ENCODE results near the gene PRRG3.

Gene PRRG3

DNA sequence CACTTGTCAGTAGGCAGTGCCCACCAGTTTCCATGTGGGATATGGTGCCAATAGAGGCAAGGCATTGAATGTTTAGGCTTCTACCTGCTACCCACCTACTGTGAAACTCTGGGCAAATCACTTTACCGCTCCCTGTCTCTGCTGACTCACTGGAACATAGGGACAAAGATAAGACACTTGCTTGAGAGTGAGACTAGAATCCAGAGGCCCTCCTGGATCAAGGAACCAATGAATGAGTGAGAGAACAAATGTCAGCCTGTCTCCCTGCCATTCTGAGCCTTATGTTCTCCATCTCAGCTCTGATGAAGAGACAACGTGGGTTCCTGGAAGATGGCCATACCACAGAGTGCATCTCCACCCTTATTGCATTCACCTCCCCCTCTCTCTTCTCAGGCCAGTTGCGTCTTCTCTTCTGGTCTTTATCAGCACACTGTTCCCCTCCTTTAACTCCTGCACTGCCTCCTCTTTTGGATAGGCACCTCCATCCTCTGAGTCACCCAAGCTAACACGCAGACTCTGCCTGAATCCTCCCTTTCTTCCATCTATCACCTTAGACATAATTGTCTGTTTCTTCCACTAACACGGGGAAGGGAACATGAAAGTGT lies 15.4 kb upstream of the PRRG3 start:
- no peaks in the 10 kb centered on the region for H3K9me3 ChIP-seq (replicated peaks; ENCODE audit: insufficient read depth, low read length)

DNA sequence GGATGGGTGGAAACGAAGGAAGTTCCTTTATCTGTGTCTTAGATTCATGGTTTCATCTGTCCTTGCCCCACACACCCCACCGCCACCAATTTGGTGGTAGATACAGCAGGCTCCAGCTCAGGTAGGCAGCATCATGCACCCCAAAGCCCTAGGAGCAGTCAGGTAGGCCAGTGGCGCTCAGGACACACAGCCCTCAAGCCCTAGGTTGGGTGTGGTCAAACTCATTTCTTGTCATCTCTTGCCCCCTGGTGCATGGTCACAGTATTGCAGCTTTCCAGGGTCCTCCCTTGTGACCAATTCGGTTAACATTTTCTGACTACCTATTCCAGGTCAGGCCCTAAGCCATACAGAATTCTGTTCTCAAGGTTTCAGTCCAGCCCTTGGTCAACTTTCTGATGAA lies 14.5 kb upstream of the PRRG3 start:
- H3K9me3 ChIP-seq (replicated peaks; ENCODE audit: insufficient read depth, low read length), result no peaks in the 10 kb centered on the region

More for the DNA sequence above, 15.4 kb upstream of the PRRG3 start:
- TF ChIP-seq EZH2phosphoT487 (IDR thresholded peaks at IDR 0.05; ENCODE audit: low read length) (no peak), EZH2 (optimal IDR thresholded peaks at IDR 0.05; ENCODE audit: low read depth, low read length) (no peak)
- TF ChIP-seq, protein P1, sequence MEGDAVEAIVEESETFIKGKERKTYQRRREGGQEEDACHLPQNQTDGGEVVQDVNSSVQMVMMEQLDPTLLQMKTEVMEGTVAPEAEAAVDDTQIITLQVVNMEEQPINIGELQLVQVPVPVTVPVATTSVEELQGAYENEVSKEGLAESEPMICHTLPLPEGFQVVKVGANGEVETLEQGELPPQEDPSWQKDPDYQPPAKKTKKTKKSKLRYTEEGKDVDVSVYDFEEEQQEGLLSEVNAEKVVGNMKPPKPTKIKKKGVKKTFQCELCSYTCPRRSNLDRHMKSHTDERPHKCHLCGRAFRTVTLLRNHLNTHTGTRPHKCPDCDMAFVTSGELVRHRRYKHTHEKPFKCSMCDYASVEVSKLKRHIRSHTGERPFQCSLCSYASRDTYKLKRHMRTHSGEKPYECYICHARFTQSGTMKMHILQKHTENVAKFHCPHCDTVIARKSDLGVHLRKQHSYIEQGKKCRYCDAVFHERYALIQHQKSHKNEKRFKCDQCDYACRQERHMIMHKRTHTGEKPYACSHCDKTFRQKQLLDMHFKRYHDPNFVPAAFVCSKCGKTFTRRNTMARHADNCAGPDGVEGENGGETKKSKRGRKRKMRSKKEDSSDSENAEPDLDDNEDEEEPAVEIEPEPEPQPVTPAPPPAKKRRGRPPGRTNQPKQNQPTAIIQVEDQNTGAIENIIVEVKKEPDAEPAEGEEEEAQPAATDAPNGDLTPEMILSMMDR (IDR thresholded peaks at IDR 0.05; ENCODE audit: low read length), result no peak
- Histone ChIP-seq H3K79me2 (ENCODE audit: low read length) (no peaks in the 10 kb centered on the region), H2AFZ (ENCODE audit: low read length) (no peak overlapping the region), H3K27me3 (replicated peaks; ENCODE audit: insufficient read depth, low read length) (no peaks in the 10 kb centered on the region), H3K4me3 (ENCODE audit: low read length) (no peak overlapping the region), H3K4me1 (ENCODE audit: low read length) (no peaks in the 10 kb centered on the region), H3K9ac (ENCODE audit: low read length) (no peak overlapping the region), H3K27ac (ENCODE audit: low read length) (no peak overlapping the region), H3F3A (ENCODE audit: insufficient read depth, low read length) (no peaks in the 10 kb centered on the region), H3K36me3 (replicated peaks; ENCODE audit: insufficient read depth, low read length) (no peaks in the 10 kb centered on the region), H4K20me1 (ENCODE audit: insufficient read depth, low read length) (no peaks in the 10 kb centered on the region), H3K9me2 (replicated peaks; ENCODE audit: insufficient read depth, low read length) (no peaks in the 10 kb centered on the region), H3K4me2 (ENCODE audit: low read depth, low read length) (no peak overlapping the region)
- no peak for DNase-seq

DNA sequence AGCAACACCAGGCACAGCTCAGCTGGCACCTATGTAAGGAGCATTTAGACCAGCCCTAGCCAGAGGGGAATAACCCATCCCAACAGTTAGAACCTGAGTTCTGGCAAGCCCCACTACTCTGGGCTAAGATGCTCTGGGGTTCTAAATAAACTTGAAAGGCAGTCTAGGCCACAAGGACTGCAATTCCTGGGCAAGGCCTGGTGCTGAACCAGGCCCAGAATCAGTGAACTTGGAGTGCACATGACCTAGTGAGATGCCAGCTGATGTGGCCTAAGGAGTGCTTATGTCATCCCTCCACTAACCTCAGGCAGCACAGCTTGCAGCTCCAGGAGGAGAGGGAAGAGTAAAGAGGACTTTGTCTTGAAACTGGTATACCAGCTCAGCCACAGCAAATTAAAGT lies 7.6 kb upstream of the PRRG3 start:
- Histone ChIP-seq H4K20me1 (ENCODE audit: insufficient read depth, low read length) (no peaks in the 10 kb centered on the region), H2AFZ (ENCODE audit: low read length) (no peak overlapping the region), H3K27me3 (replicated peaks; ENCODE audit: insufficient read depth, low read length) (no peaks in the 10 kb centered on the region), H3K9me2 (replicated peaks; ENCODE audit: insufficient read depth, low read length) (no peaks in the 10 kb centered on the region), H3K9me3 (replicated peaks; ENCODE audit: insufficient read depth, low read length) (no peaks in the 10 kb centered on the region), H3K9ac (ENCODE audit: low read length) (no peak overlapping the region), H3K79me2 (ENCODE audit: low read length) (no peaks in the 10 kb centered on the region), H3F3A (ENCODE audit: insufficient read depth, low read length) (no peaks in the 10 kb centered on the region), H3K4me1 (ENCODE audit: low read length) (no peaks in the 10 kb centered on the region), H3K27ac (ENCODE audit: low read length) (no peak overlapping the region), H3K4me3 (ENCODE audit: low read length) (no peak overlapping the region), H3K4me2 (ENCODE audit: low read depth, low read length) (no peak overlapping the region), H3K36me3 (replicated peaks; ENCODE audit: insufficient read depth, low read length) (no peaks in the 10 kb centered on the region)
- DNase-seq, result no peak
- TF ChIP-seq, protein P1 (IDR thresholded peaks at IDR 0.05; ENCODE audit: low read length), result no peak
- no peak for TF ChIP-seq EZH2 (optimal IDR thresholded peaks at IDR 0.05; ENCODE audit: low read depth, low read length)
- TF ChIP-seq EZH2phosphoT487 (IDR thresholded peaks at IDR 0.05; ENCODE audit: low read length), result no peak

More for the DNA sequence above, 14.5 kb upstream of the PRRG3 start:
- H3K79me2 ChIP-seq (ENCODE audit: low read length), result no peaks in the 10 kb centered on the region
- no peaks in the 10 kb centered on the region for H3K4me1 ChIP-seq (ENCODE audit: low read length)
- H3F3A ChIP-seq (ENCODE audit: insufficient read depth, low read length), result no peaks in the 10 kb centered on the region
- H3K27ac ChIP-seq (ENCODE audit: low read length), result no peak overlapping the region
- H2AFZ ChIP-seq (ENCODE audit: low read length), result no peak overlapping the region
- no peak overlapping the region for H3K4me3 ChIP-seq (ENCODE audit: low read length)
- no peaks in the 10 kb centered on the region for H3K27me3 ChIP-seq (replicated peaks; ENCODE audit: insufficient read depth, low read length)
- no peaks in the 10 kb centered on the region for H3K36me3 ChIP-seq (replicated peaks; ENCODE audit: insufficient read depth, low read length)
- TF ChIP-seq EZH2 (optimal IDR thresholded peaks at IDR 0.05; ENCODE audit: low read depth, low read length), result no peak
- TF ChIP-seq, protein P1 (IDR thresholded peaks at IDR 0.05; ENCODE audit: low read length), result peak; percentile 60
- no peaks in the 10 kb centered on the region for H3K9me2 ChIP-seq (replicated peaks; ENCODE audit: insufficient read depth, low read length)
- no peaks in the 10 kb centered on the region for H4K20me1 ChIP-seq (ENCODE audit: insufficient read depth, low read length)
- no peak overlapping the region for H3K4me2 ChIP-seq (ENCODE audit: low read depth, low read length)
- H3K9ac ChIP-seq (ENCODE audit: low read length), result no peak overlapping the region
- DNase-seq, result peak; percentile 47
